Measurements from ENCODE around the gene ATP1A3. TPM values are rescaled to one million over a fixed set of nuclear protein-coding genes. Genes with fewer than 3 reads are reported as not detected.
"Not testable (repeated sequence)": the region's sequence is repeated elsewhere in the genome, so short reads cannot be mapped to it uniquely, and the experiment has no call there.

The ATP1A3 gene
- total RNA-seq, 1 donor from 2014 or later = 375 TPM

- DNase-seq = no peak
Measured at GRCh38 chr19:42021185-42021584, 27.2 kb upstream of the ATP1A3 start.

GRCh38 chr19:42018503-42019193 is 24.6 kb upstream of the ATP1A3 start:
- intact Hi-C loops (cut with micrococcal nuclease) = no loop called here
- Histone ChIP-seq H3K9me3 (replicated peaks) (no peaks in the 10 kb centered on the region), H3K27ac (replicated peaks) (no peak overlapping the region), H3K36me3 (no peaks in the 10 kb centered on the region), H3K27me3 (ENCODE audit: low read depth) (no peaks in the 10 kb centered on the region), H3K4me3 (no peak overlapping the region), H3K4me1 (peaks cover 13% of the 10 kb centered on the region)
- DNase-seq = no peak
- no peak for TF ChIP-seq CTCF (IDR thresholded peaks at IDR 0.05; ENCODE audit: borderline replicate concordance)

More at GRCh38 chr19:42021185-42021584, 27.2 kb upstream of the ATP1A3 start:
- H3K4me1 ChIP-seq = peaks cover 29% of the 10 kb centered on the region
- H3K27ac ChIP-seq (replicated peaks) = no peak overlapping the region
- TF ChIP-seq CTCF (IDR thresholded peaks at IDR 0.05; ENCODE audit: borderline replicate concordance) = no peak
- intact Hi-C loops (cut with micrococcal nuclease) = no loop called here
- H3K4me3 ChIP-seq = no peak overlapping the region
- no peaks in the 10 kb centered on the region for H3K9me3 ChIP-seq (replicated peaks)
- peaks cover 8% of the 10 kb centered on the region for H3K27me3 ChIP-seq (ENCODE audit: low read depth)
- no peaks in the 10 kb centered on the region for H3K36me3 ChIP-seq

GRCh38 chr19:42017040-42017439 is 23.0 kb upstream of the ATP1A3 start:
- no peak for DNase-seq
- Histone ChIP-seq H3K27ac (replicated peaks) (no peak overlapping the region), H3K4me1 (no peaks in the 10 kb centered on the region), H3K9me3 (replicated peaks) (no peaks in the 10 kb centered on the region), H3K27me3 (ENCODE audit: low read depth) (no peaks in the 10 kb centered on the region), H3K4me3 (no peak overlapping the region), H3K36me3 (no peaks in the 10 kb centered on the region)
- no peak for TF ChIP-seq CTCF (IDR thresholded peaks at IDR 0.05; ENCODE audit: borderline replicate concordance)
- intact Hi-C loops (cut with micrococcal nuclease) = no loop called here

- H3K4me1 ChIP-seq; H3K4me3 ChIP-seq; H3K9me3 ChIP-seq (replicated peaks); DNase-seq; intact Hi-C loops (cut with micrococcal nuclease); H3K36me3 ChIP-seq; H3K27ac ChIP-seq (replicated peaks); H3K27me3 ChIP-seq (ENCODE audit: low read depth): not testable (repeated sequence)
Measured at GRCh38 chr19:42012747-42013146, 18.7 kb upstream of the ATP1A3 start.

GRCh38 chr19:42010245-42011126 is 16.5 kb upstream of the ATP1A3 start:
- Histone ChIP-seq H3K4me3 (no peak overlapping the region), H3K9me3 (replicated peaks) (no peaks in the 10 kb centered on the region), H3K27ac (replicated peaks) (no peak overlapping the region), H3K4me1 (no peaks in the 10 kb centered on the region), H3K27me3 (ENCODE audit: low read depth) (no peaks in the 10 kb centered on the region), H3K36me3 (no peaks in the 10 kb centered on the region)
- no peak for TF ChIP-seq CTCF (IDR thresholded peaks at IDR 0.05; ENCODE audit: borderline replicate concordance)
- intact Hi-C loops (cut with micrococcal nuclease) = no loop called here
- no peak for DNase-seq

GRCh38 chr19:42006569-42006968 is 12.5 kb upstream of the ATP1A3 start:
- TF ChIP-seq CTCF (IDR thresholded peaks at IDR 0.05; ENCODE audit: borderline replicate concordance) = no peak
- Histone ChIP-seq H3K27me3 (ENCODE audit: low read depth) (peaks cover 9% of the 10 kb centered on the region), H3K9me3 (replicated peaks) (no peaks in the 10 kb centered on the region), H3K36me3 (no peaks in the 10 kb centered on the region), H3K4me3 (no peak overlapping the region), H3K27ac (replicated peaks) (no peak overlapping the region), H3K4me1 (no peaks in the 10 kb centered on the region)
- no peak for DNase-seq
- intact Hi-C loops (cut with micrococcal nuclease) = no loop called here
